K562 (cell line): Measurements from ENCODE around the gene RHOT1.

Source experiments
- BACH1 ChIP-seq: fragments of 200-800 bp; sonication (Bioruptor generic); IDR thresholded peaks from 2 replicates; pipeline ENCODE4 v1.6.1; 2016; ENCODE audit warnings: missing genetic modification characterization, missing compliant biosample characterization
- CTCF ChIP-seq, 3 experiments: IDR thresholded peaks in 2 of 3; conservative IDR thresholded peaks in 1 of 3; 2 replicates each; pipeline ENCODE4 v1.5.1; 2011 to 2012; ENCODE audit warnings: low read length in 3 of 3, mild to moderate bottlenecking in 3 of 3, control low read depth in 2 of 3, improper control_type of control experiment in 1 of 3, inconsistent platforms in 1 of 3, low read depth in 1 of 3, mixed read lengths in 1 of 3, moderate library complexity in 1 of 3; ENCODE audit not compliant: insufficient read depth in 2 of 3
- GABPA ChIP-seq: fragments of 200-800 bp; sonication (Bioruptor generic); conservative IDR thresholded peaks from 2 replicates; pipeline ENCODE4 v1.6.1; 2016; ENCODE audit warnings: low read depth, missing genetic modification characterization, missing compliant biosample characterization
- HMGN3 ChIP-seq: IDR thresholded peaks from 2 replicates; pipeline ENCODE4 v1.6.1; 2011; ENCODE audit warnings: borderline replicate concordance, low read depth, mild to moderate bottlenecking, mixed read lengths, low read length; ENCODE audit not compliant: insufficient read length; ENCODE audit errors: extremely low read depth
- KDM4B ChIP-seq, 2 experiments: fragments of 450-650 bp in 1 of 2; sonication (generic) in 1 of 2; IDR thresholded peaks; 2 replicates each; pipeline ENCODE4 v1.6.1; 2016 to 2017; ENCODE audit warnings: borderline replicate concordance in 2 of 2, antibody characterized with exemption in 1 of 2, low read depth in 1 of 2, mild to moderate bottlenecking in 1 of 2
- NONO ChIP-seq, 2 experiments: fragments of 200-400 bp in 1 of 2; fragments of 450-650 bp in 1 of 2; formaldehyde crosslinking in 1 of 2; IDR thresholded peaks; 2 replicates each; pipeline ENCODE4 v1.6.1; 2017; ENCODE audit warnings: low read depth in 2 of 2, mild to moderate bottlenecking in 2 of 2, moderate library complexity in 2 of 2, low read length in 1 of 2
- PHF8 ChIP-seq: fragments of 200-600 bp; sonication (generic); IDR thresholded peaks from 2 replicates; pipeline ENCODE4 v1.6.1; 2012; ENCODE audit warnings: mixed run types, mild to moderate bottlenecking, inconsistent platforms, low read length, moderate library complexity, borderline replicate concordance
- POLR2A ChIP-seq: fragments of 450-650 bp; conservative IDR thresholded peaks from 2 replicates; pipeline ENCODE4 v1.6.1; 2016
- SRF ChIP-seq, 2 experiments: fragments of 250-450, 450-650 bp in 1 of 2; sonication (Bioruptor Pico) in 1 of 2; sonication (generic) in 1 of 2; formaldehyde crosslinking; IDR thresholded peaks; 2 replicates each; pipeline versions ENCODE4 v1.5.0 to v1.5.1; 2020 to 2022; ENCODE audit warnings: mild to moderate bottlenecking in 1 of 2, missing genetic modification reagents in 1 of 2
- USF1 ChIP-seq: sonication (generic); formaldehyde crosslinking; IDR thresholded peaks from 2 replicates; pipeline ENCODE4 v1.9.0; 2022; ENCODE audit warnings: mild to moderate bottlenecking, missing genetic modification reagents
- XRCC5 ChIP-seq: fragments of 200-400 bp; formaldehyde crosslinking; IDR thresholded peaks from 2 replicates; pipeline ENCODE4 v1.6.1; 2017; ENCODE audit warnings: low read depth, mild to moderate bottlenecking, low read length
- ZNF639 ChIP-seq, 2 experiments: fragments of 200-800 bp in 1 of 2; sonication (Bioruptor generic) in 1 of 2; sonication (generic) in 1 of 2; formaldehyde crosslinking in 1 of 2; IDR thresholded peaks in 1 of 2; conservative IDR thresholded peaks in 1 of 2; 2 replicates each; pipeline versions ENCODE4 v1.5.0 to v1.6.1; 2016 to 2020; ENCODE audit warnings: missing compliant biosample characterization in 1 of 2, missing genetic modification characterization in 1 of 2, missing genetic modification reagents in 1 of 2

GRCh38 chr17:32208436-32208835, 66.1 kb downstream of the RHOT1 start:
- TF ChIP-seq XRCC5 (no peak), NONO (IDR thresholded peaks at IDR 0.05; ENCODE audit: low read depth in 2 of 2, low read length in 1 of 2) (no peak), USF1 (no peak), CTCF (IDR thresholded peaks at IDR 0.05 in 2 of 3, conservative IDR thresholded peaks at IDR 0.05 in 1 of 3; ENCODE audit: insufficient read depth in 2 of 3, low read depth in 1 of 3, low read length in 3 of 3) (no peak), PHF8 (no peak), GABPA (tag) (no peak), SRF (CRISPR knock-in tag; IDR thresholded peaks at IDR 0.05) (no peak), ZNF639 (CRISPR knock-in tag; conservative IDR thresholded peaks at IDR 0.05 in 1 of 2, IDR thresholded peaks at IDR 0.05 in 1 of 2) (no peak), POLR2A (no peak), BACH1 (tag) (no peak), HMGN3 (no peak), KDM4B (IDR thresholded peaks at IDR 0.05; ENCODE audit: borderline replicate concordance in 2 of 2, low read depth in 1 of 2) (no peak)
